ENCODE data around the gene CAPN8.

DNA sequence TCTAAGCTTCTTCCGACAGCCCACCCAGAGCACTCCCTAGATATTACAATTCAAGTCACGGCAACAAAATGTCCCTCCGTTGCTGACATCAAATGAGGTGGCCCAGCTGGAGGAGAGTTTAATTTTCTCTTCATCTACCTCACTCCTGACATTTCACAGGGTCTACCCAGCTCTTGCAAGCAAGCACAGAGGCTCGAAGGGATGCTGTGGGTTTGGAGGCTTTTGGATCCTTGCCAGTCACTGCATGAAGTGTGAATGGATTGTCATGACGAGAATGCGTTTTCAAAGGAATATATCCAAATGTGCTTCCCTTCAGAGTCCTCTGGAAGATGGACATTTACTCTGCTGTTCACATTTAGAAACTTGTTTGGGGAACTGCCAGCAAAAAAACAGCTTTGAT lies 33.5 kb downstream of the CAPN8 start:
- TF ChIP-seq, protein P1, sequence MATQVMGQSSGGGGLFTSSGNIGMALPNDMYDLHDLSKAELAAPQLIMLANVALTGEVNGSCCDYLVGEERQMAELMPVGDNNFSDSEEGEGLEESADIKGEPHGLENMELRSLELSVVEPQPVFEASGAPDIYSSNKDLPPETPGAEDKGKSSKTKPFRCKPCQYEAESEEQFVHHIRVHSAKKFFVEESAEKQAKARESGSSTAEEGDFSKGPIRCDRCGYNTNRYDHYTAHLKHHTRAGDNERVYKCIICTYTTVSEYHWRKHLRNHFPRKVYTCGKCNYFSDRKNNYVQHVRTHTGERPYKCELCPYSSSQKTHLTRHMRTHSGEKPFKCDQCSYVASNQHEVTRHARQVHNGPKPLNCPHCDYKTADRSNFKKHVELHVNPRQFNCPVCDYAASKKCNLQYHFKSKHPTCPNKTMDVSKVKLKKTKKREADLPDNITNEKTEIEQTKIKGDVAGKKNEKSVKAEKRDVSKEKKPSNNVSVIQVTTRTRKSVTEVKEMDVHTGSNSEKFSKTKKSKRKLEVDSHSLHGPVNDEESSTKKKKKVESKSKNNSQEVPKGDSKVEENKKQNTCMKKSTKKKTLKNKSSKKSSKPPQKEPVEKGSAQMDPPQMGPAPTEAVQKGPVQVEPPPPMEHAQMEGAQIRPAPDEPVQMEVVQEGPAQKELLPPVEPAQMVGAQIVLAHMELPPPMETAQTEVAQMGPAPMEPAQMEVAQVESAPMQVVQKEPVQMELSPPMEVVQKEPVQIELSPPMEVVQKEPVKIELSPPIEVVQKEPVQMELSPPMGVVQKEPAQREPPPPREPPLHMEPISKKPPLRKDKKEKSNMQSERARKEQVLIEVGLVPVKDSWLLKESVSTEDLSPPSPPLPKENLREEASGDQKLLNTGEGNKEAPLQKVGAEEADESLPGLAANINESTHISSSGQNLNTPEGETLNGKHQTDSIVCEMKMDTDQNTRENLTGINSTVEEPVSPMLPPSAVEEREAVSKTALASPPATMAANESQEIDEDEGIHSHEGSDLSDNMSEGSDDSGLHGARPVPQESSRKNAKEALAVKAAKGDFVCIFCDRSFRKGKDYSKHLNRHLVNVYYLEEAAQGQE (IDR thresholded peaks at IDR 0.05; ENCODE audit: insufficient read depth in 1 of 2, low read depth in 2 of 2, low read length in 2 of 2) = no peak
- TF ChIP-seq POLR2AphosphoS5 (IDR thresholded peaks at IDR 0.05; ENCODE audit: low read depth, low read length) (no peak), FOXP2 (optimal IDR thresholded peaks at IDR 0.05; ENCODE audit: borderline replicate concordance, extremely low read depth, extremely low read length, insufficient read depth) (no peak)

All from PFSK-1 (cell line).